Measurements from ENCODE around the gene CUTC.

DNA sequence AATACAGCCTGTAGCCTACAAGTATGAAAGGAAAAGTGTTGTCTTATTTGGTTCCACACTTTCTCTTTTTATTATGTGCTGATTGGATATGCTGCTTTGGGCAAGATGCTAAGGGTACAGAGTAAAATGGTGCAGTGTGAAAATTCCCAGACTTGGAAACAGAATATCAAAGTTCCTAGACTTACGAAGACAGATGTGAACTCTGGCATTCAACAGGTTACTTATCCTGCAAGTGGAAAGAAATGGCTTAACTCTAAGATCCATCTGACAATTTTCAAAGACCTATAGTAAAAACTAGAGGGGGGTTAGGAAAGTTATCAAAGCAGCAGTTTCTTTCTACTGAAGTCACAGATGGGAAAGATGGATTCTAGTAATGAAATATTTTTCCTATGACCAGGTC is 24.1 kb downstream of the CUTC start:
- TF ChIP-seq SPI1 (IDR thresholded peaks at IDR 0.05; ENCODE audit: low read depth, low read length) (no peak), POLR2AphosphoS5 (IDR thresholded peaks at IDR 0.05; ENCODE audit: low read depth, low read length) (no peak), TAF1 (IDR thresholded peaks at IDR 0.05; ENCODE audit: low read depth, low read length) (no peak), POLR2A (IDR thresholded peaks at IDR 0.05; ENCODE audit: low read depth, low read length) (no peak)

Data from GM12891 (cell line).